DND-41 (cell line): ENCODE results near the gene BGN.

Source experiments
- EZH2 ChIP-seq: IDR thresholded peaks from 3 replicates; pipeline ENCODE4 v1.6.1; 2012; ENCODE audit warnings: borderline replicate concordance, low read depth, mild to moderate bottlenecking, moderate library complexity, low read length, inconsistent platforms; ENCODE audit not compliant: severe bottlenecking
- TF ChIP-seq, protein P1 (sequence below): IDR thresholded peaks from 2 replicates; pipeline ENCODE4 v1.5.1; 2012; ENCODE audit warnings: borderline replicate concordance, low read length, moderate library complexity, mild to moderate bottlenecking; ENCODE audit not compliant: poor library complexity, severe bottlenecking; ENCODE audit errors: extremely low read depth

DNA sequence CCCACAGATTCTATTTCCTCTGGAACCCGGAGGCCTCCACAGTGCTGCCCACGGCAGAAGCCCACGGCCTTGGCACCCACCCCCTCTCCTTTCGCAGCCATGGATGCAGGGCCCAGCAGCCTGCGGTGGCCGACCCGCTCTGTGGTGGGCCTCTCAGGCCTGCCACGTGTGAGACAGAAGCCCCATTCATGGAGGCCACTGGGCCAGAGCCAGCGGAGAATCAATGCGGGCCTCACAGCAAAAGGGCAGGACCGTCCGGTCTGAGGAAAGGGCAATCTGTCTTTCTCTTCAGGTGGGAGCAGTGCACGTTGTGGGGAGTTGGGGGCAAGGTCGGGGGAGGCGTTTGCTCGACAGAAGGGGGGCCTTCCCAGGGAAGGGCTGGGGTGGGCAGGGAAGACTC lies 16.0 kb upstream of the BGN start:
- TF ChIP-seq, protein P1, sequence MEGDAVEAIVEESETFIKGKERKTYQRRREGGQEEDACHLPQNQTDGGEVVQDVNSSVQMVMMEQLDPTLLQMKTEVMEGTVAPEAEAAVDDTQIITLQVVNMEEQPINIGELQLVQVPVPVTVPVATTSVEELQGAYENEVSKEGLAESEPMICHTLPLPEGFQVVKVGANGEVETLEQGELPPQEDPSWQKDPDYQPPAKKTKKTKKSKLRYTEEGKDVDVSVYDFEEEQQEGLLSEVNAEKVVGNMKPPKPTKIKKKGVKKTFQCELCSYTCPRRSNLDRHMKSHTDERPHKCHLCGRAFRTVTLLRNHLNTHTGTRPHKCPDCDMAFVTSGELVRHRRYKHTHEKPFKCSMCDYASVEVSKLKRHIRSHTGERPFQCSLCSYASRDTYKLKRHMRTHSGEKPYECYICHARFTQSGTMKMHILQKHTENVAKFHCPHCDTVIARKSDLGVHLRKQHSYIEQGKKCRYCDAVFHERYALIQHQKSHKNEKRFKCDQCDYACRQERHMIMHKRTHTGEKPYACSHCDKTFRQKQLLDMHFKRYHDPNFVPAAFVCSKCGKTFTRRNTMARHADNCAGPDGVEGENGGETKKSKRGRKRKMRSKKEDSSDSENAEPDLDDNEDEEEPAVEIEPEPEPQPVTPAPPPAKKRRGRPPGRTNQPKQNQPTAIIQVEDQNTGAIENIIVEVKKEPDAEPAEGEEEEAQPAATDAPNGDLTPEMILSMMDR, result no peak
- no peak for TF ChIP-seq EZH2
